RWPE2 (cell line): ENCODE measurements around the gene ERO1A.

ENCODE experiments used
- ATAC-seq: fragments of 200-7000 bp; cut with Tn5 transposase; 3 replicates; pipeline ENCODE4 v1.9.1; 2021; ENCODE audit warnings: low read depth
- DNase-seq: peaks from one replicate; pipeline ENCODE4 v3.0.0-alpha.2; 2020; ENCODE audit warnings: low spot score
- H3K27ac ChIP-seq: fragments of 450-650 bp; 2 replicates; pipeline ENCODE4 v1.5.1; 2017; ENCODE audit warnings: mild to moderate bottlenecking; ENCODE audit not compliant: poor library complexity, severe bottlenecking
- H3K27me3 ChIP-seq: fragments of 250-450 bp; sonication (Bioruptor Pico); 2 replicates; pipeline ENCODE4 v1.5.1; 2021; ENCODE audit warnings: mild to moderate bottlenecking, moderate library complexity; ENCODE audit not compliant: insufficient read depth, poor library complexity, severe bottlenecking
- H3K36me3 ChIP-seq: fragments of 250-450 bp; sonication (Bioruptor Pico); 2 replicates; pipeline ENCODE4 v1.5.1; 2020; ENCODE audit warnings: low read depth, mild to moderate bottlenecking, moderate library complexity
- H3K4me1 ChIP-seq: fragments of 250-450 bp; sonication (Bioruptor Pico); 2 replicates; pipeline ENCODE4 v1.5.1; 2021; ENCODE audit warnings: mild to moderate bottlenecking, moderate library complexity; ENCODE audit not compliant: insufficient read depth, poor library complexity, severe bottlenecking
- H3K4me3 ChIP-seq: fragments of 250-450 bp; sonication (Bioruptor Pico); 2 replicates; pipeline ENCODE4 v1.5.1; 2021; ENCODE audit warnings: mild to moderate bottlenecking, moderate library complexity; ENCODE audit not compliant: severe bottlenecking
- H3K9me3 ChIP-seq: fragments of 250-450 bp; sonication (Bioruptor Pico); 2 replicates; pipeline ENCODE4 v1.5.1; 2021; ENCODE audit warnings: mild to moderate bottlenecking, moderate library complexity; ENCODE audit not compliant: severe bottlenecking
- CTCF ChIP-seq: fragments of 450-650 bp; IDR thresholded peaks from one replicate; pipeline ENCODE4 v1.5.1; 2017; ENCODE audit warnings: mild to moderate bottlenecking, moderate library complexity; ENCODE audit not compliant: poor library complexity, severe bottlenecking

Gene ERO1A

DNA sequence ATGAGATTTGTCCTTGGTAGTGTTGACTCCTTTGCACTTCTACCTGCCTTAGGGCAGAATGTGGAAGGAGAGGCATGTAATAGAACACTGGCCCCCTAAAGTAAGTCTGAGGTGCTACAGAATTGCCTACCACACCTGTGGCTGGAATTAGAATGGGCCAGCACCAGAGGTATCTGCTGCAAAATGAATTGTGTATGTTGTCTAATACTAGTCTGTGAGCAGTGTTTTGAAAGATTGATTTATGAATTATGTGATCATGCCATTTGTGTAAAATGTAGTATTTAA is 28.9 kb upstream of the ERO1A start:
- Histone ChIP-seq H3K4me3 (no peak overlapping the region), H3K27ac (no peak overlapping the region), H3K36me3 (peaks cover 90% of the 10 kb centered on the region), H3K9me3 (no peaks in the 10 kb centered on the region), H3K27me3 (no peaks in the 10 kb centered on the region), H3K4me1 (no peaks in the 10 kb centered on the region)
- TF ChIP-seq CTCF, result no peak
- ATAC-seq (peak; percentile 43; the same call in 2 of the 3 replicates), DNase-seq (no peak)

DNA sequence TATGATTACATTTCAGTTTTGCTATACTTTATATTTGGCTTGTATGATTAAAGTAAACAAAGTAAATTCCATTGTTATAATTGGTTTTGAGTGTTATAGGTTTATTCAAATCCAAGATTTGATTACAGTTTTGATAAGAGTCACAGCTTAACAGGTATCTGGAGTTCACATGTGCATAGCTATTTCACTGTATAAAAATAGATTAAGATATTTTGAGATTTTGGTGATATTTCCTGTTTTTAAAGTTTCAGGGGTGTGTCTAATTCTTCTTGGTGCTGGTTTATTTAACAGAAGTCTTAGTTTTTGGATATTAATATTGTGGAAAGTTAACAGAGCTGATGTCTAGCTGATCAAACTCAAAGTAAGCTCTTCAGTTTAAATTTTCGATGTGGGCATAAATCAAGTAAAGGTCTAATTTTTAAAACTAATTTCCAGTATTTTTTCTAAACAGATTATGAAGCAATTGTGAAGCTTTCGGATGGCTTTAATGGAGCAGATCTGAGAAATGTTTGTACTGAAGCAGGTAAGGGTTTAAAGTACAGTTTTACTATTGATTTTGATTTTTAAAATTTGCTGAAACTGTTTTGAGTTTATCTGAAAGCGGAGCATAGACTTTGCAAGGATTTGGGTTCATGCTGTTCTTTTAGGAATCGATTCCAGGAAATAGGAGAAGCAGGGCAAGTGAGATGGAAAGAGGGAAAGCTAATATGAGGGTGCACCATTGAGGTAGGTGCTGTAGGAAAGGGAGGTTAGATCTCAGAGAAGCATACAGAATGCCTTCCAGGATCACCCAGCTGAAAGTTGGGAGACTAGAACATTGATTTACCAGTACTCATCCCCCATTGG is 28.4 kb upstream of the ERO1A start:
- no peak for DNase-seq

DNA sequence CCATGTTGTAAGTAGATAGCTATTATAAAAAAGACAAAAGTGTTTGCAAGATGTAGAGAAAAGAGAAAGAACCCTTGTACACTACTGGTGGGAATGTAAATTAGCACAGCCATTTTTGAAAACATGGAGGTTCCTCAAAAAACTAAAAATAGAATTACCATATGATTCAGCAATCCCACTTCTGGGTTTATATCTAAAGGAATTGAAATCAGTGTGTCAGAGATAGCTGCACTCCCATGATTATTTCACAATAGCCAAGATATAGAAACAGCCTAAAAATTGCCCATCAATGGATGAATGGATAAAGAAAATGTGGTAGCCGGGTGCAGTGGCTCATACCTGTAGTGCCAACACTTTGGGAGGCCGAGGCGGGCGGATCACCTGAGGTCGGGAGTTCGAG is 20.8 kb upstream of the ERO1A start:
- Histone ChIP-seq H3K36me3 (peaks cover 98% of the 10 kb centered on the region), H3K27ac (no peak overlapping the region), H3K9me3 (no peaks in the 10 kb centered on the region), H3K27me3 (no peaks in the 10 kb centered on the region), H3K4me1 (no peaks in the 10 kb centered on the region), H3K4me3 (no peak overlapping the region)
- TF ChIP-seq CTCF, result no peak
- ATAC-seq, result no peak
- DNase-seq, result no peak

More for the DNA sequence above, 28.4 kb upstream of the ERO1A start:
- H3K4me1 ChIP-seq, result no peaks in the 10 kb centered on the region
- no peak for TF ChIP-seq CTCF
- H3K9me3 ChIP-seq, result no peaks in the 10 kb centered on the region
- no peak overlapping the region for H3K27ac ChIP-seq
- H3K36me3 ChIP-seq, result peaks cover 91% of the 10 kb centered on the region
- no peak overlapping the region for H3K4me3 ChIP-seq
- no peak; the same call in 2 of the 3 replicates for ATAC-seq
- no peaks in the 10 kb centered on the region for H3K27me3 ChIP-seq

DNA sequence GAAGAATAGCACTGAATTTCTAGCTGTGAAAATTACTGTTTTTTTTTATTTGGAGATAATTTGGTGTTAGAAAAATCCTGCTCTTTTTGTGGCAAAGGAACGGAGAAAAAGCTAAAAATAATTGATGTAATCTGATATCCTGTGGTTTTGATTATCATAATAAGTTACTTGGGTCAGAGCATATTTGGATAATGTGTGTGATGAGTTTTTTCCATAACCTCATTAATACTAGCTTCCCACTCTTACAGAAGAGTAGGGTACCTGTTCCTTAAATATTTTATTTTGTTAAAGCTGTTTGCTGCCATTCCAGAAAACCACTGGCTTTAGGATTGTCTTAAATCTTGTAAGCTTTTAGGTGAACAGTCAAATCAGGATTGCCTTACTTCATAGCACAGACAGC is 16.3 kb upstream of the ERO1A start:
- H3K4me3 ChIP-seq, result no peak overlapping the region
- H3K4me1 ChIP-seq, result peaks cover 8% of the 10 kb centered on the region
- H3K27ac ChIP-seq, result no peak overlapping the region
- TF ChIP-seq CTCF, result no peak
- peaks cover 86% of the 10 kb centered on the region for H3K36me3 ChIP-seq
- DNase-seq (no peak), ATAC-seq (no peak)
- H3K27me3 ChIP-seq, result no peaks in the 10 kb centered on the region
- no peaks in the 10 kb centered on the region for H3K9me3 ChIP-seq
